Left lung (tissue), 10 donors: ENCODE results near the gene HOXB4. TPM values are rescaled to one million over a fixed set of nuclear protein-coding genes. Genes with fewer than 3 reads are reported as not detected.

Experiments
- ATAC-seq: fragments of 200-7000 bp; cut with Tn5 transposase; one replicate; pipeline ENCODE4 v1.9.1; 2020; ENCODE audit warnings: moderate library complexity
- DNase-seq, 4 donors: peaks; one replicate each; pipeline ENCODE4 v3.0.0-alpha.2; 2013 to 2020
- H3K27ac ChIP-seq, 2 donors: fragments of 200-600 bp; sonication (generic) in 1 of 2; one replicate each; pipeline versions ENCODE4 v1.5.0 to v1.8.0; 2020 to 2021
- H3K27me3 ChIP-seq, 2 donors: fragments of 200-600 bp; sonication (generic) in 1 of 2; one replicate each; pipeline versions ENCODE4 v1.5.0 to v1.8.0; 2020 to 2021
- H3K36me3 ChIP-seq, 2 donors: fragments of 200-600 bp; sonication (generic) in 1 of 2; one replicate each; pipeline versions ENCODE4 v1.5.0 to v1.8.0; 2020 to 2021
- H3K4me1 ChIP-seq, 2 donors: fragments of 200-600 bp; one replicate each; pipeline ENCODE4 v1.8.0; 2021
- H3K4me3 ChIP-seq, 2 donors: fragments of 200-600 bp; sonication (generic) in 1 of 2; one replicate each; pipeline versions ENCODE4 v1.5.0 to v1.8.0; 2020 to 2021; ENCODE audit warnings: mild to moderate bottlenecking in 1 of 2
- H3K9me3 ChIP-seq, 2 donors: fragments of 200-600 bp; sonication (generic) in 1 of 2; one replicate each; pipeline versions ENCODE4 v1.5.0 to v1.8.0; 2020 to 2021
- CTCF ChIP-seq, 2 donors: fragments of 200-600 bp; sonication (generic) in 1 of 2; IDR thresholded peaks; one replicate each; pipeline versions ENCODE4 v1.5.0 to v1.8.0; 2021; ENCODE audit warnings: antibody characterized with exemption in 2 of 2
- intact Hi-C, 2 donors: fragments of 100-400 bp; cut with DNase I; formaldehyde crosslinking; loops; one replicate each; pipeline versions ENCODE4 v1.11.2 to v1.14.2; 2022
- polyA plus RNA-seq, 6 donors: library from polyadenylated mRNA; unstranded; fragments of 120-200 nt; gene quantifications; one replicate each; pipeline ENCODE4 v1.2.1, GENCODE V29; 2013; ENCODE audit not compliant: insufficient read length in 6 of 6
- total RNA-seq, 2 donors: library from RNA; stranded (reverse); fragmentation: NEBNext Ultra II Directional; extraction: Animal tissue kit (Norgen Biotek cat#: 25700); gene quantifications; one replicate each; pipeline ENCODE4 v1.2.1, GENCODE V29; 2021
- donor health status: DM: no; HTN: yes; CAD: no.
- donor health status: DM: no; HTN: no; CAD: no.

The HOXB4 gene
- total and polyA plus RNA-seq, 8 donors: 4.5 to 19.0 (median 12.8) TPM

DNA sequence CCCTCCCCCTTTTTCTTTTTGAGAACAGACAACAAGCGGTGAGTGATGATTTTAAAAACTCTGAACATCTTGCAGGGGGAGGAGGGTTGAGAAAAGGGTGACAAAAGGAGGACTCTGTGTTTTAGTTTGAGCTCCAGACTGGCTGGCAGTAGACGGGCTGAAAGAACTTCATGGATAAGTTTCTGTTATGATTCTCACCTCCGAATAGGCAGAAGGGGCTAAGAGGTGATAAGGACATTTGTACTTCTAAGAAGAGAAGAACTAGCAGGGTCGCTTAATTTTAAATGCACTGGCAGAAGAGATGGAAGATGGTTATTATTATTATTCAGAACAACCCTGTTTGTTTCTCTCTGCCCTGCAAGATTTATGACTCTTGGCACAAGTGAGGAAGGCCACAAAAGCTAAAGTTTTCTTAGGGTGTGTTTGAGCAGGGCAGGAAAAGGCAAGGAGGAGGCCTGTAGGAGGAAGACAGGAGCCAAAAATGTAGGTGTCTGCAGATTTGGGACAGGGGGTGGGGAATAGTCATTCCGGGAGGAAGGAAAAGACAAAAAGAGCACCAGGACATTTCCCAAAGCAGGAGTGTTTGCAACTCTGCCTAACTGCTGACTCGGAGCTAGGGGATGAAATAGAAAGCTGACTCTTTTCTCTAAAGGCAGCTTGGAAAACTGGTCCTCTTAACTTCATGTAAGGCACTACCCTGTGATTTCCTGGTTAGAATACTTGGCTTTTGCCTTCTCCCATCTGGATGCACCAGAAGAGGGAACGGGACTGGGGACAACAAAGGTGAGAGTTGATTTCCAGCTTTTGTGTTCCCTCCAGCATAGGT is 21.4 kb downstream of the HOXB4 start:
- H3K36me3 ChIP-seq: no peaks in the 10 kb centered on the region
- no peaks in the 10 kb centered on the region for H3K9me3 ChIP-seq
- H3K27me3 ChIP-seq: peaks cover 24 to 90% of the 10 kb centered on the region in 2 donors
- H3K4me3 ChIP-seq: peak overlapping the region in 1 of 2 donors; percentile 13
- no peak for TF ChIP-seq CTCF (IDR thresholded peaks at IDR 0.05)
- H3K4me1 ChIP-seq: no peaks in the 10 kb centered on the region
- no peak for ATAC-seq
- H3K27ac ChIP-seq: peak overlapping the region; percentile 37 to 82
- intact Hi-C loops: no loop called here
- DNase-seq: peak in 2 of 4 donors; percentile 44 to 53

DNA sequence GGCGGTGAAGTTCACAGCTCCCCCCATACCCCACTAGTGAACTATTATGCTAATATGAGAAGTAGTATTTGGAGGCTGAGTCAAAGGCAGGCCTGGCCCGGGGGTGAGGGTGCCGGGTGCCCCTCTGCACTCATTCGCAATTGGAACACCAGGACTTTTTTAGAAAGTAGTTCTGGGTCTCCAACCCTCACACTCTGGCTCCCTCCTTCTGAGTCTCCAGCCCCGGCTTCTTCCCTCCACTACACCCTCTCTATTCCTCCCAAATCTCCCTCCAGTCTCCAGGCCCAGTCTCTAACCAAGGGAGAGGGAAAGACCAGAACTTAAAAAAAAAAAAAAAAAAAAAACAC is 21.9 kb downstream of the HOXB4 start:
- Histone ChIP-seq H3K36me3 (no peaks in the 10 kb centered on the region), H3K27me3 (peaks cover 27 to 96% of the 10 kb centered on the region in 2 donors), H3K27ac (peak overlapping the region in 1 of 2 donors; percentile 82), H3K4me3 (no peak overlapping the region), H3K9me3 (no peaks in the 10 kb centered on the region), H3K4me1 (no peaks in the 10 kb centered on the region)
- ATAC-seq: no peak
- DNase-seq: no peak
- intact Hi-C loops: no loop called here
- no peak for TF ChIP-seq CTCF (IDR thresholded peaks at IDR 0.05)

GRCh38 chr17:48555258-48556228 is 22.6 kb downstream of the HOXB4 start:
- no peaks in the 10 kb centered on the region for H3K36me3 ChIP-seq
- intact Hi-C loops: no loop called here
- DNase-seq: peak in 2 of 4 donors; percentile 79 to 88
- no peak for TF ChIP-seq CTCF (IDR thresholded peaks at IDR 0.05)
- ATAC-seq: peak; percentile 37
- H3K9me3 ChIP-seq: no peaks in the 10 kb centered on the region
- H3K27ac ChIP-seq: peak overlapping the region; percentile 41 to 82
- no peaks in the 10 kb centered on the region for H3K4me1 ChIP-seq
- no peak overlapping the region for H3K4me3 ChIP-seq
- H3K27me3 ChIP-seq: peaks cover 29 to 100% of the 10 kb centered on the region in 2 donors

DNA sequence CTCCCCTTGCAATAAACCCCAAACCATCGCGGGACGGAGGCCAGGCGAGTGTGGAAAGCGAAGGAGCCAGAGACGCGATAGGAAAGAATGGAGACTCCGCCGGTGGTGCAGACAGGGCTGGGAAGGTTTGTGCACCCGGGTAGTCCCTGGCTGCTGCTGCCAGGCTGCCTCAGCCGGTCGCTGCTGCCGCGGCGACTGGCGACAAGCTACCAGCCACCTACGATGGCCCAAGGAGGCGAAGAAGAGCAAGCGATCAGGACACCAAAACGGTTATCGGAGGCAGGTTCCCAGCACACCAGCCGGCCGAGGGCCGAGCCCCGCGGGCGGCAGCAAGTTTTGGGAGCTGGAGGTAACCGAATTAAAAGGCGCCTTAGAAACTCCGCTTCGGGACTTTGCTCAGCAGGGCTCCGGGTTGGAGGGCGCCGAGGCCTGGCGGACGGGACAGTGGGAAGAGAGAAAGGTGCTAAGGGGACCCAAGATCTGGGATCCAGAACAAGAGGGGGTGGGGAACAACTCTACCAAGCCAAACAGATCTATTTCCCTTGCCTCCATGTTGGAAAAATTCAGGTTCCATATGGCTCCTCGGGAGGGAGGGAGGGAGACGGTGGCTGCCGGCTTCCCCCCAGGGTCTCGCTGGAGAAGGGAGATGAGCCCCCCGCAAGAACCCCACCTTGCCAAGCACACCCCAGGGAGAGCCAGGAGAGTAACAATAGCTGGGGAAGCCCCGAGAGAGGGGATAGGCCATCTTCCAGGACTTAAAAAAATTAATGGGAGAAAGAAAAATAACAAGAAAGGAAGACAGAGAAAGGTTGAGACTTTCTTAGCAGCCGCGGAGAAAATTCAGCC is 23.5 kb downstream of the HOXB4 start:
- no peak for ATAC-seq
- Histone ChIP-seq H3K36me3 (no peaks in the 10 kb centered on the region), H3K4me1 (no peaks in the 10 kb centered on the region), H3K27me3 (peaks cover 31 to 100% of the 10 kb centered on the region in 2 donors), H3K27ac (peak overlapping the region; percentile 39 to 82), H3K9me3 (no peaks in the 10 kb centered on the region), H3K4me3 (peak overlapping the region in 1 of 2 donors; percentile 6)
- peak in 2 of 4 donors; percentile 17 to 23 for DNase-seq
- intact Hi-C loops: no loop called here
- no peak for TF ChIP-seq CTCF (IDR thresholded peaks at IDR 0.05)
